HG02678 (cell line): ENCODE measurements around the gene PPFIBP1.
"Not testable (repeated sequence)": the region's sequence is repeated elsewhere in the genome, so short reads cannot be mapped to it uniquely, and the experiment has no call there.

Experiments
- ATAC-seq: cut with Tn5 transposase; IDR thresholded peaks from one replicate; pipeline ENCODE4 v1.9.1; 2021; ENCODE audit warnings: mild to moderate bottlenecking, moderate library complexity; ENCODE audit not compliant: unreplicated experiment

Gene PPFIBP1

DNA sequence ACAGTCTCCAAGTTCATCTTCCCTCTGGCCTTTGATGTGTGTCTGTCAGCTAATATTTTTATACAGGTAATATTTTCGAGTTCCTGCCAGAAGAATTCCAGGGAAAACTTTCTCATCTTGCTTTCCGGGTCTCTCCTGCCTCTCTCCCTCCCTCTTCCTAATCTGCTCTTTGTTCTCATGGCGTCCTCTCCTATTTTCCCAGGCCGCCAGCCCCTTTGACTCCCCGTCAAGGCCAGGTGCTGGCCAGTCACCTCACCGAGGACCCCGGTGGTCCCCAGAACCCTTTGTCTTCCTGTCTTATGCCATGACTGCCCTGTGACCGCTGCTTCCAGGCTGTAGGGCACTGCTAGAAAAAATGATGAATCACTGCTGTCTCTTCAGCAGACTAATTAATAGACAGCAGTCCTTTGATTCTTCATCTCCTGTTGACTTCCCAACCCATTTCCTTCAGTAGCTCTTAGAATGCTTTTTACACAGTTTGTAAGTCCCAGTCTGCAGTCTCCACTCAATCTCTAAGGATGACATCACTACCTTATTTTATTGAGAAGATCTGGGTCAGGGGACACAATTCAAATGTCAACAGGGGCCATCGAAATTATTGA lies 40.7 kb downstream of the PPFIBP1 start:
- no peak for ATAC-seq

DNA sequence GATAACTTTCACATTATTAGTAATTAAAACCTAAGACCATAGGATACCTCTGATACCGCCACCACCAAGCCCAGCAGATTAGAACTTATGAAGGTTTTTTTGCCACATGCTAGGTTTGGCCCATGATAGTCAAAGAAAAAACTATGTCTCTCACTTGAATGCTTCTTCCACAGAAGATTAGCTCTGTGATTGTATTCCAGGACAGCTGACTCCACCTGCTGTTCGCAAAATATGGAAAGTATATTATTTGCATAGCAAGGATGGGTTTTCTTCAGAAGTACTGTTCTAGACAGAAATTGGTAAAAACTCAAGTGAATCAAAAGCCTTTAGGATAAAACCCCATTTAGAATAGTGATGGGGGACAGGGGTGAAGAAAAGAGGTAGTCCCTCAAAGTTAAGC lies 42.2 kb downstream of the PPFIBP1 start:
- no peak for ATAC-seq

DNA sequence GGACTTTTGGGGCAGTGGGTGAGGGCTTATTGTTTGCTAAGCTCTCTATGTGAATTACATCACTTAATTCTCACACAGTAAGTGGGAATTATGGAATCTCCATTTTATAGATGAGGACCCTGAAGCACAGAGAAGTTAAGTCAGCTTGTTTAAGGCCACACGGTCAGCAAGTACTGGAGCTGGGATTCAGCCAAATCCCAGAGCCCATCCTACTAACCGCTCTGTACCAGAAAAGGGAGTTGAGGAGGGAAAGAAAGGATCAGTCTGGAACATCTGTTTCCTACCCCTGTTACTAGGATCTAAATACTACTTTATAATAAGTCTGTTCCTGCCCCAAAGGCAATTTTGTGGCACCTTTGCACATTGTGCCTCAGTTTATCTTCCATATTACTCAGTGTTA lies 42.6 kb downstream of the PPFIBP1 start:
- ATAC-seq: no peak

DNA sequence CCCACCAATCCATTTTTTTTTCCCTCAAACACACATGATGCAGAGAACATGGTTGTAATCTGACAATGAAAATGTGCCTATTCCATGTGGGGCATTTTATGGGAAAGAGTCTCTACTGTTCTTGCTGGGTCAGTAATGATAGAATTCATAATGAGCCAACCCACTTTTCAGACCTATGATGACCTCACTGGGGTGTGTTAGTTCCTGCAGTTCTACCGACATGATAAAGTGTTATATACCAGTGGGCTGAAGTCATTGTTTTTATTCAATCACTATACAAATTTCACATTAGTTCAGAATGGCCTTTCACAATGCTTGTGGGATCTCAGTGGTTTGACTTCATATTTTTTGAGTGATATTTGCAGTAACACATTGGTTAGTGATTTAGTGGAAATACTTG lies 47.5 kb downstream of the PPFIBP1 start:
- ATAC-seq: no peak

DNA sequence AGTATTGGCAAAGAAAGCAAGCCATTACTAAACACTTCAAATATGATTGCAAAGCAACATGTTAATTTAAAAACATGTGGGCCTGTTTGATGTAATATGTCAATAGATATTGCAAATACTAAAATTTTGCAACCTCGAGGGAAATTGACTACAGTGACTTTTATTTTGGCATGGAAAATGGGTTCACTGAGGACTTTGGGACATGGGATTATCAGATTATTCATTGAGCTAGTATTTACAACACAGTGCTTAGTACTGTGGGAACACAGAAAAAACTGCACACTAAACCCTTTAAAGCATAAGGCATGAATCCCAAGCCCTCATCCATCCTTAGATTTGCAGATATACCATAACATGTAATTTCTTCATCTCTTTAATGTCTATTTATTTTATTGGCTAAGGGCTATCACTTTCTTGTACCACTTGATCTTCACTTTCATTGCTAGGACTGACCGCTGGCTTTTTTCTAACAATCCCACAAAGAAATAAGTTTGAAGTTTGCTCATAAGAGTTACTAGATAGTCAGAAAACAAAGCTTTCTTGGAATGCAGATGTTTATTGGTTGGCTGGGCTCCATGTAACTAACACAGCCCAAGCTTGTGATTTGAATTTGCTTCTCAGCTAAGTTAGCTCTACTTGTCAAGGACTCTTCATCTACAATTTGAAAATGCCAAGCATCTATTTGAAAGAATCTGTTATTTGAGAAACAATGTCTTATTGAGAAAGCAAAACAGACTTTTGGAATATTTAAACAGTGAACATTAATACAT lies 48.7 kb downstream of the PPFIBP1 start:
- no peak for ATAC-seq

DNA sequence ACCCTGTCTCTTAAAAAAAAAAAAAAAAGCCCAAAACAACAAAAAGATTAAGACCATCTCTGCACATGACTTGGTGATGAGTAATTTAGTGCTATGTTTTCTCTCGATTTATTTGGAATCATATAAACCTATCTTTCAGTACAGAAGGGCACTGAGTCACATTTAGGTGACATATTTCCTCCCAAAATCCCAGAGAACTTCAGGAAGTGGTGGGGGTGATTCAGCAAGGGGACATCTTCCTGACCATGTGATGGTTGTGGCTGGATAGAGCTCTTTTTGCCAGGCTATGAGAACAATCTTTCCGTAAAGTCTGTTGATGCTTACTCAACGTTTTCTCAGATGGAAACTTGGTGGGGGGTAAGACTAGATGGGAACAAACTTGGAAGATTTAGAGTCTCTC lies 50.0 kb downstream of the PPFIBP1 start:
- no peak for ATAC-seq

DNA sequence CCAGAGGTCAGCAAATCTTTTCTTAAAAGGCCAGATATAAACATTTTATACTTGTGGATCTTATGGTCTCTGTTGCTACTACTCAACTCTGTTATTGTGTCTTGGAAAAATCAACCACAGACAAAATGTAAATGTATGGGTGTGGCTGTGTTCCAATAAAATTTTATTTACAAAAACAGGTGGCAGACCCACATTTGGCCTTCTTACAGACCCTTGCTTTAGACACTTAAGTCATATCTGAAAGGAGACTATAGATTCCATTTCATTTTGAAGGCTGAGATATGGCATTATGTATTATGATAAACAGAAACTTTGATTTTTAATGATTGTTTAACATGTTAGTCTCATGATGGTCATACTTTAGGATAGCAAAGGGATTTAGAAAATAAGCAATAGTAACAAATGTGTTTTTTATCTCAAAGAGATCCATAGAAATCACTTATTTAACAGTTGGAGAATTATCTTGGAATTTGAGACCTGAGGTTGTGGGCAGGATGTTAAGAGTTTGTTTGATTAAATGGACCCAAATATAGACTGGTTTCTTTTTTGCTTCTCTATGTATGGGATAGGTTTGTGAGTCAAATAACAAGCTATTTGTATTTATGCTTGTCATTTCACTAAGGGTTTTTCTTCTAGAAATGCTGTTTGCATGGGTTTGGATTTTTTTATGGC lies 51.2 kb downstream of the PPFIBP1 start:
- ATAC-seq: no peak

DNA sequence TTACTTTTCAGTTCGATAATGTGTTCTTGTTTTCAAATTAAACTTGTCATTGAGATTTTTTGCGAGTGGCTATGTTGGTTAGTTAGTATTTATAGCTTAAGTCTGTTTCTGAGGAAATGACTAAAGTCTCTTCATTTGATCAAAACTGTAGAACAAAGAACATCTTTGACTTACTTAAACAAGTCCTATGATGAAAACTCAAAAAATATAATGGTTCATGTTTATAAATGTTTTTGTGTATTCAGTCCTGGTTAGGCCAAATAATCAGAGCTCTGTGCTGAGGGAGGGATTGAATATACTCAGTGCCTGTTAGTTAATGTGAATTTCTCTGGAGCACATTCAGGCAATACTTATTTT lies 51.7 kb downstream of the PPFIBP1 start:
- no peak for ATAC-seq

DNA sequence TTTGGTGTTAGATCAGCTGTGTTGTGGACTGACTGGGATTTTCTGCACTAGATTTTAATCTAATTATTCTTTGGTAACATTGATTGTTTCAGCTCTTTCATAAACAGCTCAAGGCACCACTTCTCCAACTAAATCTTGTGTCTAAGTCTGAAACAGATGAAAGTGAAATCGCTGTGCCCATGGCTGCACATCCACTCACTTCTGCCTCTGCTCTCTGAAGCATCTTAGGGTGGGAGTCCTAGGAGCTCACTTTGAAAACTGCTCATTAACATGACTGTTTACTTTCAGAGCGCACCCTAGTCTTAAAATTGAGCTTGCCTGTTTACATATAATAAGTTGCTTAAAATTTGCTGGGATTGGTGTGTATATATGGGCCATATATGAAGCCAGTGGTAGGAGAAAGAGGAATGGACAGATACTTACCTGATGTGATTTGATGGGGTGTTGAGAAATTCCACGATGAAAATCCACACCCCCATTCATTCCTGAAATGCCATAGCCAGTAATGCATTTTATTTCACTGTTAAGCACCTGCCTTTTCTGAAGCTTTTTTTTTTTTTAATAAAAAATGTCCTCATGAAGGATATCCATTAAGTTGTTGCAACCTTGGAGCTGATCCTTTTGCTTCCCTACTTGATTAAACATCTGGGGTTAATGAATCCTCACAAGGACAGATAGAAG lies 52.8 kb downstream of the PPFIBP1 start:
- ATAC-seq: no peak

DNA sequence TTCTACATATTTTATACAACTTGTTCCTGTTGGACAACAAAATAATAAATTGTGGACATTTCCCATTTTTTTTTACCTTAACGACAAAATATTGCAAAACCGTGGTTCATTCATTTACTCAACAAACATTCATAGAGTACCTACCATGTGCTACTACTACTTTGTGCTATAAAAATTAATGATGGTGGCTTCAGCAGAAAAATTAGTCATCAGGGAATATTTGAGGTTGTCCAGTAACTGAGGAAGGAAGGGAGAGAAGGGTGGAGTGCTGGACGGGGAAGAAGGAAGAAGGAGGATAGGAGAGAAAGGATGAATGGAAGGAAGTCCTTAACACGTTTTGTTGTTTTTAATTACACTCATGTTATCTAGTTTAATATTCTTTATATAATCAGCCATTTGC lies 53.7 kb downstream of the PPFIBP1 start:
- no peak for ATAC-seq

DNA sequence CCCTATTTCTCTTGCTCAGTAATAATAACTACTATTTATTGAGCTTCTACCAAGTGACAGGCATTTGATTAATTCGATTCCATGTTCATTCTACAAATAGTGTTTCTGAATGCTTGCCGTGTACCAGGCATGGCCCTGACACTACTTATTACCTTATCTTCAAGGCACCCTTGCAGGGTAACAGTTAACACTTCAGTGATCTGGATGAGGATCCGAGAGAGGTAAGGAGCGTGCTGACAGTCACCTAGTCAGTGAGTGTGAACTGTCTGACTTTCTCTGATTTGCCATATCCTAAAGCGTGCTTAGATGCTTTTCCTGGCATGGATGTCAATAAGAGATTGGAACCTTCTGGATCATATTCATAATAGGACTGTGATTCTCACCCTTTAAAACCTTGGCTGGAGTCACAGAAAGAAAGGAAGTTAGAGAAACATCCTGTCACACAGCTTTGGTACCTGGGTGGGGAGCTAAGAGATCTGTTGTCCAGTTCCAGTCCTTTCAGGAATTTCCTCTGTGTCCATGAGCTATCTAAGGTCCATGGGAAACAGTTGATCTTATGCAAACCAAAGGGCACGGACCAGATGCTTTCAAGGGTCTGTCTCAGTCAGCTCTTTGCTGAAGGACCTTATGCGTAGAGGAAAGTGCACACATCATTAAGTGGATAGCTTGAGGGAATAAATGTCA lies 54.8 kb downstream of the PPFIBP1 start:
- no peak for ATAC-seq

DNA sequence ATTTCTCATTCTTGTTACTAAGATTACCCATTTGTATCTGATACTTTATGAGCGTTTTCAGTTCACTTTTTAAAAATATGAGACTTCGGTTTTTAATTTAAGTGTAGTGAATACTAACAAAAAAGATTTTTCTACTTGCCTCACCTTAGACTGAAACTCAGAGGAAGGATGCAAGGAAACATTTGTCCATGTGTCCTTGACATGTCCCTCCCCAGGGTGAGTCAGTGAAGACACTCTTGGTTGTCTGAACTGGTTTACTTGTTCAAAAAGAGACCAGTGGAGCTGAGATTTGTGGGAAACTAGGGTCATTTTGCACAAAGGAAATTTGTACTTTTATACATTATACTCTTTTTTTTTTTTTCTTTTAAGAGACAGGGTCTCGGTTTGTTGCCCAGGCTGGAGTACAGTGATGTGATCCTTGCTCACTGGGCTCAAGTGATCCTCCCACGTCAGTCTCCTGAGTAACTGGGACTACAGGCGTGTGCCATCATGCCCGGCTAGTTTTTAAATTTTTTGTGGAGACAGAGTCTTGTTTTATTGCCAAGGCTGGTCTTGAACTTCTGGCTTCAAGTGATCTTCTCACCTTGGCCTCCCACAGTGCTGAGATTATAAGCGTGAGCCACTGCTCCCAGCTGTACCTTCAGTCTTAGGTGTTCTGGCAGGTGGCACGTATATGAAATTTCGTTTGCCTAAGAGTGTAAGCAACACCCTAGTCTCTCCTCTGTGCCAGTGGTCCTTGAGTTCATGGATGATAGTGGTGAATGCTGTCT lies 56.7 kb downstream of the PPFIBP1 start:
- ATAC-seq: no peak

DNA sequence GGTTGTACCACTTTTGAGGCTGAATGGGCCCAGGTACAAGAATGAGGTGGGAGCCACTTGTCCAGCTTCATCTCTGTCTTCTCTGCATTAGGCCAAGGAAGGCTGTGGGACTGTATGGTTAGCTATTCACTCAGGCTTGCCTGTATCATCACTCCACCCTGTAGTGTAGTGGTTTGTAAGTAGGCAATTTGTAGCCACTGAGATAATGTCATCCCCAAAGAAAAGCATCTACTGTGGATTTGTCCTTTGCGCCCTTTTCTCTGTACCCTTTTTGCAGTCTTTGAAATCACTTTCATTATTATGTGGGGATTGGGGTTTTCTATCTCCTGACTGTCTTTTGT lies 57.3 kb downstream of the PPFIBP1 start:
- not testable (repeated sequence) for ATAC-seq

DNA sequence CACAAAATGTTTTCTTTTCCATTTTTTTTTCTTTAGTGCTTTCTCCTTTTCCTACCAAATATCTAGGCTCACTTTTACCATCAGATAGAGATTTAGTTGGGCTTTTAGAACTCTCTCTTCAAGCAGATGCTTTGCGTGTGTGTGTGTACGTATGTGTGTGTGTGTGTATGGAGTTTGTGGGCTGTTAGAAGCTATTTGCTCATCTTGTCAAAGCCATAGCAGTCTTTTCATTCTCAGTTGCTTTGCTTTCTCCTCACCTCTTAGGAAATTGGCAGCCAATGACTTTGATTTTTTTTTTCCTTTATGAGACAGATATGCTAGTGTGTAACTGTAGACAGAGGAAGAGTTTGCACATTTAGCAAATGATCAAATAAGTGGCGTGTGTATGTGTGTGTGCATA lies 57.8 kb downstream of the PPFIBP1 start:
- ATAC-seq: not testable (repeated sequence)

DNA sequence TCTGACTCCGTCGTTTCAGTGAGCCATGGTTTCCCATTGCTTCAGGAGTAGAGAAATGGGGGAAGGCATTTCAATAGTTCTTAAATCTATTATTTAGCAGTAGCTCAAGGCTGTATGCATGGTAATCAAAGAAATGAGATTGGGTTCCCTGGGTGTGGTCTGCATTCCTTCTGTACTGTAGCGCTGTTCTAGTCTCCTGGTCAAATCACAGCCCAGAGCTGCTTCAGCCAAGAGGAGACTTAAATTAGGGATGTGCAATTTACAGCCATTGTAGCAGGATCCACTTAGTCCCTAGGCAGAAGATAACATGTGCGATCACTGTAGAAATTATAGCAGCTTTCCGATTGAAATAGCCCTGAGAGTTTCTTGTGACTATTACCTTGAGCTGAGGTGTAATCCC lies 58.4 kb downstream of the PPFIBP1 start:
- ATAC-seq: not testable (repeated sequence)

DNA sequence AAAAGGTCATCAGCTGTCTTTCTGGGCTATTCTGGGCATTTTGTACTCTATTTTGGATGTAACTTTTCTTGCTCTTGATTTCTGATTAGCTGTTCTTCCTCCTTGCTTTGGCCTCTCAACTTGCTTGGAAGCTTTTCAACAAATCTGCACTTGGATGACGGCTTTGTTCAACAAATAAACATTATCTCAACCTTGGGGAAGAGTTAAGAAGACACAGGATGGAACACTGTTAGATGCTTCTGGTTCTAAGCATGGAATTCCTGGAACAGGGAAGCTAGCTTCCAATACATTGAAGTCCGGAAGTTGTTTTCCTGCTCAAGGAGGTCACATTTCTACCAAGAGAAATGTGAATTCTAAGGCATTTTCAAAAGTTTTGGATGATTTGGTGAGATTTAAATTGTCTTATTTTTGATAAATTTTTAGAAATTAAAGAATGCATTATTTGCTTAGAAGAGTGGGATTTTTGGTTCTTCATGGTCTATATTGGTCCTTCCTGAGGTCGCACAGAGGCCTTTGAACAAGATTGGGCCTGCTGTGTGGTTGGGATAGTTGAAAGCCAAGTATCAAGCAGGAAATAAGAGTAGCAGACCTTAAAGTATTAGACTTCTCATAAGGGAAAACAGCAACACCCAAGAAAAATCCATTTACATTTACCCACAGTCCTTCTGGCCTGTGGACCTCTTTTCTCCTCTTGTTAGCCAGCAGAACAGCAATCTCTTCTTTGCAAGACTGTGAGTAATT lies 59.2 kb downstream of the PPFIBP1 start:
- ATAC-seq: no peak

DNA sequence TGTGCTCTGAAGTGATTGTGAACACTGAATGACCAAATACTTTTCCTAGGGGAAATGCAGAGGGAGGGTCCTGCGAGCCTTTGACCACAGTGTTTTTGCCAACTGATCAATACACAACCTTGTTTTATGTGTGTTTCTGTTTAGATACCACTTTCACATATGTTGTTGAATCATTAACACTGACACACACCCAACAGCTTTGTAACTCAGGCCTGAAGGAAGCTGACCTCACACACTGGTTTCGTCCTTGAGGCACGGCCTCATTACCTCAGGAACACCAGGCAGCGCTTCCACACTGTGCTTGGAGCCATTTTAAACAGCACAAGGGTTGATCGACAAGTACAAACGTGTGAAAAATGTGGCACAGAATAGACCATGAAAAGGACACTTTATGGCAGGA lies 60.0 kb downstream of the PPFIBP1 start:
- no peak for ATAC-seq

DNA sequence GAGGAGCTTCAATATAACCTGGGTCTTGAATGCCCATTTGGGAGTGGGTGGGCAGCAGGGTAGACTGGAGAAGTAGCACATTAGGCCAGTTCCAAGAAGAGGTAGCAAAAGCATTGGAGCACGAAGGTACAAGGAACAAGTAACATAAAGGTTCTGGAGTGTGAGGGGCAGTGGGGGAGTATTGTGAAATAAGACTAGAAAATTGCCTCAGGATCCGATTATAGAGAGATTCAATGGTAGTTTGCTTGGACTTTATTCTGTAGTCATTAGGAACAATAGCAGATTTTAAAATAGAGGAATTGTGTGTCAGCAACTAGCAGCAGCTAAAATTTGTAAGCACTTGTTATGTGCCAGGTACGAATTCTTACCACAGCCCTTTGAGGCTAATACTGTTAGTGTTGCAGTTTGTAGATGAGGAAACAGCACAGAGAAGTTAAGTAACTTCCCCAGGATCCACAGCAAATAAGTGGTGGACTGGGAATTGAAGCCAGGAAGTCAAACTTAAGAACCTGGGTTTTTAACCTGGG lies 61.8 kb downstream of the PPFIBP1 start:
- ATAC-seq: no peak

DNA sequence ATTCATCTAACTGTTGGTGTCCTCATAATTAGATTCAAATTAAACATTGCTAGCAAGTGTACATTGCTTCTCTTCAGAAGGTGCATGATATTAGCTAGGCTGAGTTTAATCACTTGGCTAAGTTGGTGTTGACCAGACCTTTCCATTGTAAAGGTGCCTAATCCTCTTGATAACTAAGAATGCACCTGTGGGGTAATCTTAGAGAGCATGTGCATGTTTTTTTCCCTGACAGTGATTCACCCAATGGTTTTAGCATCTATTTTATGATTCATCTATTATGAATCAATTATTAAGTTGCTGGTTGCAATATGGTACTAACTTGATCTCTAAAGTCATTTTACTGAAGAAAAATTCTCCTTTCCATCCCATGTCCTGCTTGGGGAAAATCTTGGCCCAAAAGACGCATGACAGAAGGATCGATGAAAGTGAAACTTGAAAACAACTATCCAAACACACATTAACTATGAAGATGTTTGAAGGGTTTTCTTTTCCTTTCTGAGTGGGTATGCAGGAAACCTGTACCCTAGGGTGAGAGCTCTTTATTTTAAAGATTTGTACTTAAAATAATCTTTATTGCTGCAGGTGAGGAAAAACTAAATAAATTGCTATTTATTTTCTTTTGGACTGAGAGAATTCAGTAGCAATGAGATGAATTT lies 64.2 kb downstream of the PPFIBP1 start:
- not testable (repeated sequence) for ATAC-seq
